HG03103 (cell line): ENCODE data around the gene MAGEA9B.
"Not testable (repeated sequence)": the region's sequence is repeated elsewhere in the genome, so short reads cannot be mapped to it uniquely, and the experiment has no call there.

Experiments
- ATAC-seq: cut with Tn5 transposase; IDR thresholded peaks from one replicate; pipeline ENCODE4 v1.9.1; 2021; ENCODE audit warnings: low read depth; ENCODE audit not compliant: unreplicated experiment

MAGEA9B gene

GRCh38 chrX:149572743-149573142, 14.5 kb downstream of the MAGEA9B start:
- no peak for ATAC-seq

GRCh38 chrX:149571770-149572169, 15.5 kb downstream of the MAGEA9B start:
- ATAC-seq: no peak

GRCh38 chrX:149570668-149571067, 16.6 kb downstream of the MAGEA9B start:
- ATAC-seq: no peak

GRCh38 chrX:149569770-149570169, 17.5 kb downstream of the MAGEA9B start:
- ATAC-seq: no peak

- ATAC-seq: no peak
These were observed 18.5 kb downstream of the MAGEA9B start for GRCh38 chrX:149568701-149569296.

GRCh38 chrX:149567621-149568417, 19.4 kb downstream of the MAGEA9B start:
- ATAC-seq: no peak

GRCh38 chrX:149563359-149563758, 23.9 kb downstream of the MAGEA9B start:
- ATAC-seq: no peak

GRCh38 chrX:149555251-149555650, 32.0 kb downstream of the MAGEA9B start:
- ATAC-seq: not testable (repeated sequence)

- ATAC-seq: not testable (repeated sequence)
These were observed 35.4 kb downstream of the MAGEA9B start for GRCh38 chrX:149551939-149552248.

- not testable (repeated sequence) for ATAC-seq
These were observed 35.9 kb downstream of the MAGEA9B start for GRCh38 chrX:149551245-149551938.

GRCh38 chrX:149550454-149550853, 36.8 kb downstream of the MAGEA9B start:
- ATAC-seq: not testable (repeated sequence)

GRCh38 chrX:149549701-149550100, 37.6 kb downstream of the MAGEA9B start, which contains the start of gene HSFX3:
TSS of gene HSFX3 (minus strand) at chrX:149549924. CDS start at chrX:149549852, 72 bp downstream.
- not testable (repeated sequence) for ATAC-seq

- not testable (repeated sequence) for ATAC-seq
These were observed 39.5 kb downstream of the MAGEA9B start for GRCh38 chrX:149547782-149548181.

GRCh38 chrX:149546962-149547361, 40.3 kb downstream of the MAGEA9B start:
- not testable (repeated sequence) for ATAC-seq

GRCh38 chrX:149545545-149546543, 41.4 kb downstream of the MAGEA9B start:
- ATAC-seq: not testable (repeated sequence)

- ATAC-seq: no peak
These were observed 45.7 kb downstream of the MAGEA9B start for GRCh38 chrX:149541521-149542047.

GRCh38 chrX:149540621-149541520, 46.4 kb downstream of the MAGEA9B start, which contains the start of gene EOLA1:
TSS of gene EOLA1 (plus strand) at chrX:149541012. CDS start at chrX:149545631, 4,619 bp downstream.
- peak; percentile 66 for ATAC-seq

GRCh38 chrX:149540131-149540620, 47.1 kb downstream of the MAGEA9B start:
- ATAC-seq: peak; percentile 20
